Measurements from ENCODE around the gene TP53AIP1.

TP53AIP1 gene

GRCh38 chr11:128927683-128928336 lies 14.9 kb downstream of the TP53AIP1 start:
- no peak for TF ChIP-seq CTCF (IDR thresholded peaks at IDR 0.05; ENCODE audit: control insufficient read depth, extremely low read depth, insufficient read depth)
- H3K4me3 ChIP-seq (ENCODE audit: low read depth, low read length): no peak overlapping the region
- no peak for DNase-seq (ENCODE audit: low read depth)

DNA sequence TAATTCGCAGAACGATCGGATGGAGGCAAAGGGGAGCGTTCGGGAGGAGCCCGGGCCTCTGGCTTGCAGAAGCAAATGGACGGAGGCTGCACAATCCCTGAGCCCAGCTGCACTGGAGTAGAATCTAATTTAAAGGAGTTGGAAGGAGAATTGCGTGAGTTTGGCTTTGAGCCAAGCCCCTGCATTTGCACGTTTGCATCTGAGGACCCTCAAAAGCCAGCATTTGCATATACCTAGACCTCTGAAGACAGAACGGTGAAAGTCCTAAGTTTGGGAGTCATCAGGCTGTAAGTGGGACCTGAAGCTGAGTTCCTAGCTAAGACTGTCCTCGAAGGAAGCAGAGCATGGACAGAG lies 15.6 kb downstream of the TP53AIP1 start:
- no peak for DNase-seq (ENCODE audit: low read depth)
- no peak for TF ChIP-seq CTCF (IDR thresholded peaks at IDR 0.05; ENCODE audit: control insufficient read depth, extremely low read depth, insufficient read depth)
- H3K4me3 ChIP-seq (ENCODE audit: low read depth, low read length): no peak overlapping the region

- no peak for TF ChIP-seq CTCF (IDR thresholded peaks at IDR 0.05; ENCODE audit: control insufficient read depth, extremely low read depth, insufficient read depth)
- DNase-seq (ENCODE audit: low read depth): no peak
- H3K4me3 ChIP-seq (ENCODE audit: low read depth, low read length): no peak overlapping the region
Observed at GRCh38 chr11:128926437-128927107, 16.1 kb downstream of the TP53AIP1 start.

- TF ChIP-seq CTCF (IDR thresholded peaks at IDR 0.05; ENCODE audit: control insufficient read depth, extremely low read depth, insufficient read depth): no peak
- no peak overlapping the region for H3K4me3 ChIP-seq (ENCODE audit: low read depth, low read length)
- peak; percentile 41 for DNase-seq (ENCODE audit: low read depth)
Observed at GRCh38 chr11:128926000-128926399, 16.7 kb downstream of the TP53AIP1 start.

GRCh38 chr11:128925250-128925600 lies 17.4 kb downstream of the TP53AIP1 start:
- no peak for TF ChIP-seq CTCF (IDR thresholded peaks at IDR 0.05; ENCODE audit: control insufficient read depth, extremely low read depth, insufficient read depth)
- H3K4me3 ChIP-seq (ENCODE audit: low read depth, low read length): no peak overlapping the region
- DNase-seq (ENCODE audit: low read depth): no peak

- no peak overlapping the region for H3K4me3 ChIP-seq (ENCODE audit: low read depth, low read length)
- TF ChIP-seq CTCF (IDR thresholded peaks at IDR 0.05; ENCODE audit: control insufficient read depth, extremely low read depth, insufficient read depth): no peak
- no peak for DNase-seq (ENCODE audit: low read depth)
Observed at GRCh38 chr11:128924510-128925249, 18.0 kb downstream of the TP53AIP1 start.
